Gastroesophageal sphincter (tissue), 3 donors: ENCODE measurements around the gene DPEP3.

Source experiments
- CTCF ChIP-seq, 4 experiments: fragments of 200-600 bp in 2 of 4; fragments of 450-650 bp in 2 of 4; sonication (generic) in 1 of 4; IDR thresholded peaks; one replicate each; pipeline ENCODE4 v1.5.1; 2017 to 2019; ENCODE audit warnings: antibody characterized with exemption in 4 of 4, mild to moderate bottlenecking in 2 of 4, moderate library complexity in 2 of 4
- EP300 ChIP-seq: sonication (generic); formaldehyde crosslinking; IDR thresholded peaks from one replicate; pipeline ENCODE4 v1.6.1; 2017; ENCODE audit warnings: antibody characterized with exemption, mild to moderate bottlenecking
- POLR2A ChIP-seq, 2 donors: fragments of 450-650 bp; IDR thresholded peaks; one replicate each; pipeline ENCODE4 v1.6.1; 2017; ENCODE audit warnings: antibody characterized with exemption in 2 of 2, mild to moderate bottlenecking in 2 of 2, moderate library complexity in 1 of 2

- TF ChIP-seq CTCF (IDR thresholded peaks at IDR 0.05): peak in 3 of 4 experiments; percentile 96 to 99 (median 98)
- TF ChIP-seq POLR2A (IDR thresholded peaks at IDR 0.05): peak in 1 of 2 donors; percentile 24
- TF ChIP-seq EP300: no peak
Observed at GRCh38 chr16:67993207-67994039, 13.1 kb upstream of the DPEP3 start.
